HepG2 (cell line): ENCODE data around the gene AQP11. TPM values are rescaled to one million over a fixed set of nuclear protein-coding genes. Genes with fewer than 3 reads are reported as not detected.

Experiments
- IKZF1 ChIP-seq: fragments of 450-650 bp; IDR thresholded peaks from 2 replicates; pipeline ENCODE4 v1.7.1; 2016
- MTA1 ChIP-seq: sonication (generic); formaldehyde crosslinking; IDR thresholded peaks from 2 replicates; pipeline ENCODE4 v1.4.0; 2020; ENCODE audit warnings: missing genetic modification reagents, mild to moderate bottlenecking, borderline replicate concordance
- MYC ChIP-seq: sonication (generic); formaldehyde crosslinking; IDR thresholded peaks from 2 replicates; pipeline ENCODE4 v1.9.0; 2021; ENCODE audit warnings: missing genetic modification reagents, borderline replicate concordance
- NBN ChIP-seq: fragments of 450-650 bp; conservative IDR thresholded peaks from 2 replicates; pipeline ENCODE4 v1.6.1; 2017
- RCOR2 ChIP-seq: IDR thresholded peaks from 2 replicates; pipeline ENCODE4 v1.6.1; 2016; ENCODE audit warnings: missing biosample characterization, missing genetic modification reagents
- RORA ChIP-seq: sonication (generic); formaldehyde crosslinking; IDR thresholded peaks from 2 replicates; pipeline ENCODE4 v1.5.0; 2020; ENCODE audit warnings: mild to moderate bottlenecking, missing genetic modification reagents, moderate library complexity
- SATB2 ChIP-seq: sonication (generic); formaldehyde crosslinking; IDR thresholded peaks from 2 replicates; pipeline ENCODE4 v1.5.0; 2020; ENCODE audit warnings: missing genetic modification reagents
- SOX5 ChIP-seq: IDR thresholded peaks from 2 replicates; pipeline ENCODE4 v1.6.1; 2016; ENCODE audit warnings: borderline replicate concordance
- SP140L ChIP-seq: sonication (generic); formaldehyde crosslinking; IDR thresholded peaks from 2 replicates; pipeline ENCODE4 v1.4.0; 2020; ENCODE audit warnings: missing genetic modification reagents, borderline replicate concordance
- TEAD2 ChIP-seq: sonication (generic); formaldehyde crosslinking; IDR thresholded peaks from 2 replicates; pipeline ENCODE4 v1.9.0; 2021; ENCODE audit warnings: missing genetic modification reagents
- THYN1 ChIP-seq: sonication (generic); formaldehyde crosslinking; IDR thresholded peaks from 2 replicates; pipeline ENCODE4 v1.8.1; 2023; ENCODE audit warnings: low read depth, mild to moderate bottlenecking, moderate library complexity, missing genetic modification reagents, borderline replicate concordance
- ZNF101 ChIP-seq: sonication (generic); formaldehyde crosslinking; IDR thresholded peaks from 2 replicates; pipeline ENCODE4 v1.4.0; 2020; ENCODE audit warnings: mild to moderate bottlenecking, low read depth, missing genetic modification reagents, borderline replicate concordance
- ZNF343 ChIP-seq: sonication (generic); formaldehyde crosslinking; IDR thresholded peaks from 2 replicates; pipeline ENCODE4 v1.4.0; 2020; ENCODE audit warnings: mild to moderate bottlenecking, missing genetic modification reagents
- ZNF629 ChIP-seq: sonication (generic); formaldehyde crosslinking; conservative IDR thresholded peaks from 2 replicates; pipeline ENCODE4 v1.5.0; 2020; ENCODE audit warnings: missing genetic modification reagents
- polyA plus RNA-seq, 8 experiments: library from polyadenylated mRNA; depleted of rRNA in 3 of 8; stranded (reverse) in 7 of 8; unstranded in 1 of 8; fragments of >200 nt; fragmentation: Illumina TruSeq in 4 of 8; extraction: Trizol in 4 of 8; gene quantifications; 2 replicates each; pipeline versions ENCODE4 v1.2.1 to v1.2.3, GENCODE V29; 2011 to 2016; ENCODE audit warnings: low read depth in 4 of 8, missing spikeins in 1 of 8, mixed read lengths in 1 of 8; ENCODE audit not compliant: insufficient read depth in 1 of 8
- total RNA-seq, 5 experiments: library from RNA; depleted of rRNA; stranded (reverse); fragments of >200 nt; fragmentation: Illumina TruSeq; extraction: Trizol; gene quantifications; 2 replicates each; pipeline ENCODE4 v1.2.3, GENCODE V29; 2016; ENCODE audit warnings: low read depth in 1 of 5
- TF ChIP-seq, protein P1 (sequence below): sonication (generic); formaldehyde crosslinking; IDR thresholded peaks from 2 replicates; pipeline ENCODE4 v1.4.0; 2020; ENCODE audit warnings: missing genetic modification reagents, borderline replicate concordance
- TF ChIP-seq, protein P2 (sequence below): IDR thresholded peaks from 2 replicates; pipeline ENCODE4 v1.6.1; 2016; ENCODE audit warnings: missing compliant biosample characterization, missing genetic modification reagents, borderline replicate concordance
- TF ChIP-seq, protein P3 (sequence below): sonication (generic); formaldehyde crosslinking; IDR thresholded peaks from 2 replicates; pipeline ENCODE4 v1.8.0; 2022; ENCODE audit warnings: missing genetic modification reagents, mild to moderate bottlenecking, inconsistent platforms, borderline replicate concordance
- TF ChIP-seq, protein P4 (sequence below): sonication (generic); formaldehyde crosslinking; IDR thresholded peaks from 2 replicates; pipeline ENCODE4 v1.8.1; 2023; ENCODE audit warnings: missing genetic modification reagents, mild to moderate bottlenecking, borderline replicate concordance
- TF ChIP-seq, protein P5 (sequence below): sonication (generic); formaldehyde crosslinking; IDR thresholded peaks from 2 replicates; pipeline ENCODE4 v1.5.0; 2020; ENCODE audit warnings: missing genetic modification reagents
- TF ChIP-seq, protein P6 (sequence below): sonication (generic); formaldehyde crosslinking; IDR thresholded peaks from 2 replicates; pipeline ENCODE4 v1.4.0; 2020; ENCODE audit warnings: mild to moderate bottlenecking, missing genetic modification reagents

Gene AQP11
- total and polyA plus RNA-seq, 2 of the 13 experiments (the other 11 are each of a cell fraction or from before 2014, with no cell fraction given): 10.4 to 15.3 TPM

DNA sequence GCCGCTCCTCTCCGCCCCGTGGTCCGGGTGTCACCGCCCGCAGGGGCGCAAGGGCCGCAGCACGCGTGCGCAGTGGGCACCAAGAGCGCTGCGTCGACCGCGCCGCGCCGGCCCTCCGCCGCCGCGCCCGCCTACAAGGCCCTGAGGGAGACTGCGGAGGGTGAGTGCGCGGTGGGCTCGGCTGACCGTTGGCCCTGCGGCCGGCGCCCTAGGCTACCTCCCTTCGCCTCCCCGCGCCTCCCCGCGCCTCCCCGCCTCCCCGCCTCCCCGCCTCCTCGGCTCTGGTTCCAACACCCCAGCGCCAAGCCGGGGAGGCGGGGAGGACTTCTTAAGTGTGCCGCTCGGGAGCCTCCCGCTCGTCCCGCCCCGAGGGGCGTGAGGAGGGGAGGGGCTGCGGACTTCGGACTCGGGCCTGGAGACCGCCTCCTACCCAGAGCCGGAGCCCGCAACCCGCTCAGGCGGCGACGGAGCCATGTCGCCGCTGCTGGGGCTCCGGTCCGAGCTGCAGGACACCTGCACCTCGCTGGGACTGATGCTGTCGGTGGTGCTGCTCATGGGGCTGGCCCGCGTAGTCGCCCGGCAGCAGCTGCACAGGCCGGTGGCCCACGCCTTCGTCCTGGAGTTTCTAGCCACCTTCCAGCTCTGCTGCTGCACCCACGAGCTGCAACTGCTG lies at the start of gene AQP11 (continued):
- no peak for TF ChIP-seq SATB2 (CRISPR knock-in tag)
- TF ChIP-seq, protein P1, sequence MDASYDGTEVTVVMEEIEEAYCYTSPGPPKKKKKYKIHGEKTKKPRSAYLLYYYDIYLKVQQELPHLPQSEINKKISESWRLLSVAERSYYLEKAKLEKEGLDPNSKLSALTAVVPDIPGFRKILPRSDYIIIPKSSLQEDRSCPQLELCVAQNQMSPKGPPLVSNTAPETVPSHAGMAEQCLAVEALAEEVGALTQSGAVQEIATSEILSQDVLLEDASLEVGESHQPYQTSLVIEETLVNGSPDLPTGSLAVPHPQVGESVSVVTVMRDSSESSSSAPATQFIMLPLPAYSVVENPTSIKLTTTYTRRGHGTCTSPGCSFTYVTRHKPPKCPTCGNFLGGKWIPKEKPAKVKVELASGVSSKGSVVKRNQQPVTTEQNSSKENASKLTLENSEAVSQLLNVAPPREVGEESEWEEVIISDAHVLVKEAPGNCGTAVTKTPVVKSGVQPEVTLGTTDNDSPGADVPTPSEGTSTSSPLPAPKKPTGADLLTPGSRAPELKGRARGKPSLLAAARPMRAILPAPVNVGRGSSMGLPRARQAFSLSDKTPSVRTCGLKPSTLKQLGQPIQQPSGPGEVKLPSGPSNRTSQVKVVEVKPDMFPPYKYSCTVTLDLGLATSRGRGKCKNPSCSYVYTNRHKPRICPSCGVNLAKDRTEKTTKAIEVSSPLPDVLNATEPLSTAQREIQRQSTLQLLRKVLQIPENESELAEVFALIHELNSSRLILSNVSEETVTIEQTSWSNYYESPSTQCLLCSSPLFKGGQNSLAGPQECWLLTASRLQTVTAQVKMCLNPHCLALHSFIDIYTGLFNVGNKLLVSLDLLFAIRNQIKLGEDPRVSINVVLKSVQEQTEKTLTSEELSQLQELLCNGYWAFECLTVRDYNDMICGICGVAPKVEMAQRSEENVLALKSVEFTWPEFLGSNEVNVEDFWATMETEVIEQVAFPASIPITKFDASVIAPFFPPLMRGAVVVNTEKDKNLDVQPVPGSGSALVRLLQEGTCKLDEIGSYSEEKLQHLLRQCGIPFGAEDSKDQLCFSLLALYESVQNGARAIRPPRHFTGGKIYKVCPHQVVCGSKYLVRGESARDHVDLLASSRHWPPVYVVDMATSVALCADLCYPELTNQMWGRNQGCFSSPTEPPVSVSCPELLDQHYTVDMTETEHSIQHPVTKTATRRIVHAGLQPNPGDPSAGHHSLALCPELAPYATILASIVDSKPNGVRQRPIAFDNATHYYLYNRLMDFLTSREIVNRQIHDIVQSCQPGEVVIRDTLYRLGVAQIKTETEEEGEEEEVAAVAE (CRISPR knock-in tag): no peak
- TF ChIP-seq RCOR2 (CRISPR knock-in tag): no peak
- TF ChIP-seq, protein P2, sequence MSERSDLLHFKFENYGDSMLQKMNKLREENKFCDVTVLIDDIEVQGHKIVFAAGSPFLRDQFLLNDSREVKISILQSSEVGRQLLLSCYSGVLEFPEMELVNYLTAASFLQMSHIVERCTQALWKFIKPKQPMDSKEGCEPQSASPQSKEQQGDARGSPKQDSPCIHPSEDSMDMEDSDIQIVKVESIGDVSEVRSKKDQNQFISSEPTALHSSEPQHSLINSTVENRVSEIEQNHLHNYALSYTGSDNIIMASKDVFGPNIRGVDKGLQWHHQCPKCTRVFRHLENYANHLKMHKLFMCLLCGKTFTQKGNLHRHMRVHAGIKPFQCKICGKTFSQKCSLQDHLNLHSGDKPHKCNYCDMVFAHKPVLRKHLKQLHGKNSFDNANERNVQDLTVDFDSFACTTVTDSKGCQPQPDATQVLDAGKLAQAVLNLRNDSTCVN: no peak
- TF ChIP-seq, protein P3, sequence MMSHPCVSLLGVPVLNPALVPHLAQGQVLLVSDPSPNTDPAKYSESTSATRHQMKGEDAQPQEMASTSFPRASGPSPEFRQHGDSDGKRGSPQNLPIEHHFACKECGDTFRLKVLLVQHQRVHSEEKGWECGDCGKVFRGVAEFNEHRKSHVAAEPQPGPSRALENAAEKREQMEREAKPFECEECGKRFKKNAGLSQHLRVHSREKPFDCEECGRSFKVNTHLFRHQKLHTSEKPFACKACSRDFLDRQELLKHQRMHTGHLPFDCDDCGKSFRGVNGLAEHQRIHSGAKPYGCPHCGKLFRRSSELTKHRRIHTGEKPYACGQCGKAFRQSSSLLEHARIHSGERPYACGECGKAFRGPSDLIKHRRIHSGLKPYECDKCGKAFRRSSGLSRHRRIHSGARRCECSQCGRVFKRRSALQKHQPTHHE: no peak; the same call in none of the 2 replicates
- TF ChIP-seq ZNF629 (CRISPR knock-in tag): no peak
- TF ChIP-seq, protein P4, sequence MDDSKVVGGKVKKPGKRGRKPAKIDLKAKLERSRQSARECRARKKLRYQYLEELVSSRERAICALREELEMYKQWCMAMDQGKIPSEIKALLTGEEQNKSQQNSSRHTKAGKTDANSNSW (CRISPR knock-in tag): peak; percentile 48
- TF ChIP-seq SOX5 (CRISPR knock-in tag): peak; percentile 62
- TF ChIP-seq, protein P5, sequence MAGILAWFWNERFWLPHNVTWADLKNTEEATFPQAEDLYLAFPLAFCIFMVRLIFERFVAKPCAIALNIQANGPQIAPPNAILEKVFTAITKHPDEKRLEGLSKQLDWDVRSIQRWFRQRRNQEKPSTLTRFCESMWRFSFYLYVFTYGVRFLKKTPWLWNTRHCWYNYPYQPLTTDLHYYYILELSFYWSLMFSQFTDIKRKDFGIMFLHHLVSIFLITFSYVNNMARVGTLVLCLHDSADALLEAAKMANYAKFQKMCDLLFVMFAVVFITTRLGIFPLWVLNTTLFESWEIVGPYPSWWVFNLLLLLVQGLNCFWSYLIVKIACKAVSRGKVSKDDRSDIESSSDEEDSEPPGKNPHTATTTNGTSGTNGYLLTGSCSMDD: no peak; the same call in 1 of the 2 replicates
- TF ChIP-seq, protein P6, sequence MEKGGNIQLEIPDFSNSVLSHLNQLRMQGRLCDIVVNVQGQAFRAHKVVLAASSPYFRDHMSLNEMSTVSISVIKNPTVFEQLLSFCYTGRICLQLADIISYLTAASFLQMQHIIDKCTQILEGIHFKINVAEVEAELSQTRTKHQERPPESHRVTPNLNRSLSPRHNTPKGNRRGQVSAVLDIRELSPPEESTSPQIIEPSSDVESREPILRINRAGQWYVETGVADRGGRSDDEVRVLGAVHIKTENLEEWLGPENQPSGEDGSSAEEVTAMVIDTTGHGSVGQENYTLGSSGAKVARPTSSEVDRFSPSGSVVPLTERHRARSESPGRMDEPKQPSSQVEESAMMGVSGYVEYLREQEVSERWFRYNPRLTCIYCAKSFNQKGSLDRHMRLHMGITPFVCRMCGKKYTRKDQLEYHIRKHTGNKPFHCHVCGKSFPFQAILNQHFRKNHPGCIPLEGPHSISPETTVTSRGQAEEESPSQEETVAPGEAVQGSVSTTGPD (CRISPR knock-in tag): peak; percentile 66; the same call in 1 of the 2 replicates
- no peak for TF ChIP-seq SP140L (CRISPR knock-in tag)
- TF ChIP-seq THYN1 (CRISPR knock-in tag): no peak
- peak; percentile 70 for TF ChIP-seq MYC (CRISPR knock-in tag)
- TF ChIP-seq ZNF343: peak; percentile 76; the same call in 1 of the 2 replicates
- TF ChIP-seq MTA1 (CRISPR knock-in tag): 0 out of 2 replicates have a peak, but pooled peaks have one; percentile 62
- no peak for TF ChIP-seq NBN
- TF ChIP-seq ZNF101 (CRISPR knock-in tag): 0 out of 2 replicates have a peak, but pooled peaks have one; percentile 80
- TF ChIP-seq IKZF1: no peak
- TF ChIP-seq TEAD2: no peak; the same call in 1 of the 2 replicates
- TF ChIP-seq RORA: no peak; the same call in 1 of the 2 replicates
